HG02884 (cell line): ENCODE data around the gene CDC42SE2.
A peak's percentile ranks its signal among the peaks of the same experiment; 100 is the strongest.
"Not testable (repeated sequence)": the region's sequence is repeated elsewhere in the genome, so short reads cannot be mapped to it uniquely, and the experiment has no call there.

Source experiments
- ATAC-seq: cut with Tn5 transposase; IDR thresholded peaks from one replicate; pipeline ENCODE4 v1.9.1; 2021; ENCODE audit warnings: mild to moderate bottlenecking, moderate library complexity; ENCODE audit not compliant: unreplicated experiment

Gene CDC42SE2

DNA sequence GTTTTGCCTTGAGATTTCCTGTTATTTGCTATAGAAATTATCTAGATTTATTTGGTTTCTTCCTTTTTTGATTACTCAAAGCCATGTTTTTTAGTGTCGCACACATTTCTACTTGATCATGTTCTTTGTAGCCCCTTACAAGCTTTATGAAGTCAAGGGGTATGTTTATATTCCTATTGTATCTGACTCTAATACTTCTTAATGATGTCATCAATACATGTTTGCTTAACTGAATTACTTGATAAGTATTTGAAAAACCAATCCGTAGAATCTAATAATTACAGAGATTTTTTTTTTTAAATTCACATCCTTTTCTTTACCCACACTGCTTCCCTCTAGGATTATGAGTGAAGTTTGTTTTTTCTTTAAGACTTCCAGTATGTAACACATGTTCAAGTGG, 53.0 kb downstream of the CDC42SE2 start:
- ATAC-seq = no peak

DNA sequence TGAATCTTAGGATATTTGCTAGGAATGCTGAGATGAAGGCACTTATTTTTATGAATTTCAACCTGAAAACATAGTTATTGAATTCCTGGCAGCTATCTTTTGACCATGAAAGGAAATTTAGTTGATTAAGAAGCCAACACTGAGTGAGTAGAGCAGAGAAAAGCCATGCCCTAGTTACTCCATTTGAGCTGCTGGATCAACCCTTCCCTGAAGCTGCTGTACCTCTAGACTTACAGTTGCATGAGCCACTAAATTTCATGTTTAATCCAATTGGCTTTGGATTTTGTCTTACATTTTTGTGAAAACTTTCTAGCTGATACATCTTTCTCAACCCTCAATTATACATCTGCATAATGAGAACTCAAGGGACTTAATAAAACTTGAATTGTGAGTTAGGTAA, 54.6 kb downstream of the CDC42SE2 start:
- no peak for ATAC-seq

DNA sequence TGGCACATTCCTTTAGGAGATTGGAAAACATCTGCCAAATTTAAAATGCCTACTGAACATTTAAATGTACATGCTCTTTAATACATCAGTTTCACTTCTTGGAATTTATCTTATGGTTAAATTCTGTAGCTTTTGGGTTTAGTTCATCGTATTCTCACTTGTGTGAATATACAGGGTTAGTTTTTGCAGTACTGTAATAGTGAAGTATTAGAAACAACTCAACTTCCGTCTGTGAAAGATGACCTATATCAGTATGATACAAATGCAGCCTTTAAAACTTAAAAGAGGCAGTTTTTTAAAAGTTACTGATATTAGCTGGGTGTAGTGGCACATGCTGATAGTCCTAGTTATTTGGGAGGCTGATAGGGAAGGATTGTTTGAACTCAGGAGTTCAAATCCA, 57.2 kb downstream of the CDC42SE2 start:
- no peak for ATAC-seq

DNA sequence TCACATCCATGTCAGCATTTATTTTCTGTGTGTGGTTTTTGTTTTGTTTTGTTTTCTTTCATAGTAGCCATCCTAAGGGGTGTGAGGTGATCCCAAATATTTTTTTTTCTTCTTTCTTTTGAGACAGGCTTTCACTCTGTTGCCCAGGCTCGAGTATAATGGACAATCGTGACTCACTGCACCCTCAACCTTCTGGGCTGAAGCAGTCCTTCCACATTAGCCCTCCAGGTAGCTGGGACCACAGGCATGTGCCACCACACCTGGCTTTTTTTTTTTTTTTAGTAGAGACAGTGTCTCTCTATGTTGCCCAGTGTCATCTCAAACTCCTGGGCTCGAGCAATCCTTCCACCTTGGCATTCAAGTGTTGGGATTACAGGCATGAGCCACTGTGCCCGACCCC, 59.1 kb downstream of the CDC42SE2 start:
- ATAC-seq = no peak

DNA sequence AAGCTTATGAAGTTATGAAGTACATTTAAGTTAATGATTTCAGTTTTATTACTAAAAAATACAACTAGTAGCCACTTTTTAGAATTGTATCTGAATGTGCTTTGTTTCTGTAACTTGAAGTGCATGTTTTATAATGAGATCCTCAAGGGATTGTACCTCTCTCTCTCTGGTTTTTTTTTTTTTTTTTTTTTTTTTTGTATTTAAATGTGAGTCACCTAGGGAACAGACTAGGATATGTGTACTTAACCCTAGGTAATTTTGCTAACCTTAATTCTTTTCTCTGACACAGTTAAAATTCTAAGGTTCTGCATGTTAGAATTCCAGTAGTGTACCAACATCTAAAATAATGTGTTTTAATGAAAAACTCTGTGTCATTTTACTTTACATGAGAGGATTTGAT, 59.5 kb downstream of the CDC42SE2 start:
- no peak for ATAC-seq

DNA sequence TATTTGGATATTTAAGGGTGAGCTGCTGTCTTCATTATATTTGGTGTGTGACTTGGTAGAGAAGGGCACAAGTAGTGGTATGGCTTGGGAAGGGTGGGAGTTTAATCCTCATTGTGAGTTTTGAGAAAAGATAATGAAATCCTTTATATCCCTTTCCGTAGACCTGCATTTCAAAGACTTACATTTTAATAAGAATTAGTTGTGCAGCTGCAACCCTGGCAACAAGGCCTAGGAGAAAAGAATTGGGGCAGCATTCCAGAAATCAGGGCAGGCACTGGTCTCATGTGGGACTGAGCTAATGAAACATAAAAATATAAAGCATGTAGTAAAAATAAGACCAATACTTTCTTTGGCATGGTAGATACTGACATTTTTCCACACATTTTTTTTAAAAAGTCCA, 60.5 kb downstream of the CDC42SE2 start:
- ATAC-seq = no peak

DNA sequence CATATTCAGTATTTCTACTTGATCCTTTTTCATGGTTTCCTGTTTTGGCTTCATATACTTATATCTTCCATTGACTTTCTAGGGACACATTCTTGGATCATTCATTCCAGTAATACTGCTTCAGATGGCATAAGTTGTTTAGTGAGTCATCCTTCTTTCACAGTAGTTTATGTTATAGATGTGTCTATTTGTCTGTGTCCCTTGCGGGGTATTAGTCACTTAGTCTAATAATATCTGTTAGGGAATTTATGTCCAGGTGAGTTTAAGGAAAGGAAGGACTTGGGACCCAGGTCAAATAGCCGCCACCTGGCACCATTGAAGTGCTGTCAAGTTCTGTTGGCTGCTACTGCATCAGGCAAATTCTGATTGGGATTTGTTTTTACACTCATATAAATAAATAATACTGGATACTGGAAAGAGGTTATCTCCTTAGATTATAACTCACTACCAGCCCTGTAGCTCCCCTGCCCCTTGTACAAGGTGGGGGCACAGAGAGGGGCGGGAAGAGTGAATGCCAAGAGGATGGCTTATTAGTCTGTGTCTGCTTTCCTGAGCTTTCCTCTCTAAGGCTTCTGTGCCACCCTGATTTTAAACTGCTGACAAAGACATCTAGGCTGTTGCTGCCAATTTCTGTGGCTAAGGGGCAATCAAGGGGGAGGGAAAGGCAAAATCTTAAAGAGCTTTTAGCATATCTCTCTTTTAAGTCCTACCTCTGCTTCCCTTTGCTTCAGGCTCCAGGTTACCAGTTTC, 64.9 kb downstream of the CDC42SE2 start:
- peak; percentile 51 for ATAC-seq

DNA sequence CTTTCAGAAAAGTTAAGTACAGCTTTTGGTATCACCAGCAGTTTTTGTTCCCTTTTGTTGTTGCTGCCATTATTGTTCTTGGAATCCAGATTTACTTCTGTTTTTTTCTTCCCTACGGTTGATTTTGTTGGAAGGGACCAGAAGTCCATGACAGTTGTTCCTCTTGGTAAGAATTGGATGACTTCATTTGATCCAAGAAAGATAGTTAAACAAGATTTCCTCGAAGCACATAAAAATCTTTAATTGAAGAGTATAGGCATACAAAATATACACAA, 65.4 kb downstream of the CDC42SE2 start:
- no peak for ATAC-seq

DNA sequence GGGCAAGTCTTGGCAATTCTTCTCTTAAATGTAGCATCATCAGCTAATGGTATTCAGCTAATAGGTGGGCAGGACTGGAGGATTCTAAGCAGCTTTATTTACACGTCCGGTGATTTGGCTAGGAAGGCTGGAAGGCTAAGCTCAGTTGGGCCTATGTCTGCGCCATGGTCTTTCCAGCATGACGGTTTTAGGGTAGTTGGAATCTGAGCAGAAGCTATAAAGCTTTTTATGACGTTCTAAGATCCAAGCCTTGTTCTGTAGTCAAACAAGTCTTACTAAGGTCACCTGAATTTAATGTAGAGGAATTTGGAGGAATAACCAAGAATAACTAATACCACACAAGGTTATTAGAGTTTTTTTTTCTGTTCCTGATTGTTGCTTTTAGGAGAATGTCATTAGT, 66.2 kb downstream of the CDC42SE2 start:
- no peak for ATAC-seq

DNA sequence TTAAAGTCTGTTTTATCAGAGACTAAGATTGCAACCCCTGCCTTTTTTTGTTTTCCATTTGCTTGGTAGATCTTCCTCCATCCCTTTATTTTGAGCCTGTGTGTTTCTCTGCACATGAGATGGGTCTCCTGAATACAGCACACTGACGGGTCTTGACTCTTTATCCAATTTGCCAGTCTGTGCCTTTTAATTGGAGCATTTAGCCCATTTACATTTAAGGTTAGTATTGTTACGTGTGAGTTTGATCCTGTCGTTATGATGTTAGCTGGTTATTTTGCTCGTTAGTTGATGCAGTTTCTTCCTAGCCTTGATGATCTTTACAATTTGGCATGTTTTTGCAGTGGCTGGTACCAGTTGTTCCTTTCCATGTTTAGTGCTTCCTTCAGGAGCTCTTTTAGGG, 71.9 kb downstream of the CDC42SE2 start:
- not testable (repeated sequence) for ATAC-seq

DNA sequence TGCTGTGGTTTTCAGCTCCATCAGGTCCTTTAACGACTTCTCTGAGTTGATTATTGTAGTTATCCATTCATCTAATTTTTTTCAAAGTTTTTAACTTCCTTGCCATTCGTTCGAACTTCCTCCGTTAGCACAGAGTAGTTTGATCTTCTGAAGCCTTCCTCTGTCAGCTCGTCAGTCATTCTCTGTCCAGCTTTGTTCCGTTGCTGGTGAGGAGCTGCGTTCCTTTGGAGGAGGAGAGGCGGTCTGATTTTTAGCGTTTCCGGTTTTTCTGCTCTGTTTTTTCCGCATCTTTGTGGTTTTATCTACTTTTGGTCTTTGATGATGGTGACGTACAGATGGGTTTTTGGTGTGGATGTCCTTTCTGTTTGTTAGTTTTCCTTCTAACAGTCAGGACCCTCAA, 72.9 kb downstream of the CDC42SE2 start:
- not testable (repeated sequence) for ATAC-seq

DNA sequence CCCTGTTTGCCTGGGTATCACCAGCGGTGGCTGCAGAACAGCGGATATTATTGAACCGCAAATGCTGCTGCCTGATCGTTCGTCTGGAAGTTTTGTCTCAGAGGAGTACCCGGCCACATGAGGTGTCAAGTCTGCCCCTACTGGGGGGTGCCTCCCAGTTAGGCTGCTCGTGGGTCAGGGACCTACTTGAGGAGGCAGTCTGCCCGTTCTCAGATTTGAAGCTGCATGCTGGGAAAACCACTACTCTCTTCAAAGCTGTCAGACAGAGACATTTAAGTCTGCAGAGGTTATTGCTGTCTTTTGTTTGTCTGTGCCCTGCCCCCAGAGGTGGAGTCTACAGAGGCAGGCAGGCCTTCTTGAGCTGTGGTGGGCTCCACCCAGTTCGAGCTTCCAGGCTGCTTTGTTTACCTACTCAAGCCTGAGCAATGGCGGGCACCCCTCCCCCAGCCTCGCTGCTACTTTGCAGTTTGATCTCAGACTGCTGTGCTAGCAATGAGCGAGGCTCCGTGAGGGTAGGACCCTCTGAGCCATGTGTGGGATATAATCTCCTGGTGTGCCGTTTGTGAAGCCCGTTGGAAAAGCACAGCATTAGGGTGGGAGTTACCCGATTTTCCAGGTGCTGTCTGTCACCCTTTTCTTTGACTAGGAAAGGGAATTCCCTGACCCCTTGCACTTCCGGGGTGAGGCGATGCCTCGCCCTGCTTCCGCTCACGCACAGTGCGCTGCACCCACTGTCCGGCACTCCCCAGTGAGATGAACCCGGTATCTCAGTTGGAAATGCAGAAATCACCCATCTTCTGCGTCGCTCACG, 73.6 kb downstream of the CDC42SE2 start:
- not testable (repeated sequence) for ATAC-seq

DNA sequence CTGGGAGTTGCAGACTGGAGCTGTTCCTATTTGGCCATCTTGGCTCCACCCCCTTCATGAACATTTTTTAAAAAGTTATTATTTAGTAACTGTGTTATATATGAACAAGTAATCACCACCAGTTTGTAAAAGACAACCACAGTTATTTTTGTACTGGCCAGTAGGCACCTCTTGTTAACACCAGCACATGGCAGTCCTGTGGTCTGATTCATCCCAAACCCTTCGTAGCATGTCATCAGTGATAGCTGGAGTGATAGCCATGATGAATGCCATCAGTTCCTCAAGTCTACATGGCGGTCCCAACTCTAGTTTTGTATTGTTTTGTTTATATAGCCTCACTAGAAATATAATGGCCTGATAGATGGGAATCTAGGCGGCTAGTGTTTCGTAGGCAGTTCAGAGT, 74.2 kb downstream of the CDC42SE2 start:
- ATAC-seq = no peak

DNA sequence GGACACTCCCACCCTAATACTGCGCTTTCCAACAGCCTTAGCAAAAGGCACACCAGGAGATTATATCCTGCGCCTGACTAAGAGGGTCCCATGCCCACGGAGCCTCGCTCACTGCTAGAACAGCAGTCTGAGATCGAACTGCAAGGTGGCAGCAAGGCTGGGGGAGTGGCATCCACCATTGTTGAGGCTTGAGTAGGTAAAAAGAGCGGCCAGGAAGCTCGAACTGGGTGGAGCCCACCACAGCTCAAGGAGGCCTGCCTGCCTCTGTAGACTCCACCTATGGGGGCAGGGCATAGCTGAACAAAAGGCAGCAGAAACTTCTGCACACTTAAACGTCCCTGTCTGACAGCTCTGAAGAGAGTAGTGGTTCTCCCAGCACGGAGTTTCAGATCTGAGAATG, 80.4 kb downstream of the CDC42SE2 start:
- ATAC-seq = not testable (repeated sequence)

DNA sequence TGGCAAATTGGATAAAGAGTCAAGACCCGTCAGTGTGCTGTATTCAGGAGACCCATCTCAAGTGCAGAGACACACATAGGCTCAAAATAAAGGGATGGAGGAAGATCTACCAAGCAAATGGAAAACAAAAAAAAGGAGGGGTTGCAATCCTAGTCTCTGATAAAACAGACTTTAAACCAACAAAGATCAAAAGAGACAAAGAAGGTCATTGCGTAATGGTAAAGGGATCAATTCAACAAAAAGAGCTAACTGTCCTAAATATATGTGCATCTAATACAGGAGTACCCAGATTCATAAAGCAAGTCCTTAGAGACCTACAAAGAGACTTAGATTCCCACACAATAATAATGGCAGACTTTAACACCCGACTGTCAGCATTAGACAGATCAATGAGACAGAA, 82.4 kb downstream of the CDC42SE2 start:
- ATAC-seq = not testable (repeated sequence)

DNA sequence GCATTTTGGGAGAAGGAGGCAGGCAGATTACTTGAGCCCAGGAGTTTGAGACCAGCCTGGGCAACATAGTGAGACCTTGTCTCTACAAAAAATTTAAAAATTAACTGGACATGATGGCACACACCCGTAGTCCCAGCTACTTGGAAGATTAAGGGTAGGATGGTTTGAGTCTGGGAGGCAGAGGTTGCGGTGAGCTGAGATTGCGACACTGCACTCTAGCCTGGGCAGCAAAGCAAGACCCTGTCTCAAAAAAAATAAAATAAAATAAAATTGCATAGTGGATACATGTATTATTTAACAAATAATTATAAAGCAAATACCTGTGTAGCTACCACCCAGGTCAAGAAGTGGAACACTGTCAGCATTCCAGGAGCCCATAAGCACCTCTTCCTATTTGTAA, 90.1 kb downstream of the CDC42SE2 start:
- ATAC-seq = no peak

DNA sequence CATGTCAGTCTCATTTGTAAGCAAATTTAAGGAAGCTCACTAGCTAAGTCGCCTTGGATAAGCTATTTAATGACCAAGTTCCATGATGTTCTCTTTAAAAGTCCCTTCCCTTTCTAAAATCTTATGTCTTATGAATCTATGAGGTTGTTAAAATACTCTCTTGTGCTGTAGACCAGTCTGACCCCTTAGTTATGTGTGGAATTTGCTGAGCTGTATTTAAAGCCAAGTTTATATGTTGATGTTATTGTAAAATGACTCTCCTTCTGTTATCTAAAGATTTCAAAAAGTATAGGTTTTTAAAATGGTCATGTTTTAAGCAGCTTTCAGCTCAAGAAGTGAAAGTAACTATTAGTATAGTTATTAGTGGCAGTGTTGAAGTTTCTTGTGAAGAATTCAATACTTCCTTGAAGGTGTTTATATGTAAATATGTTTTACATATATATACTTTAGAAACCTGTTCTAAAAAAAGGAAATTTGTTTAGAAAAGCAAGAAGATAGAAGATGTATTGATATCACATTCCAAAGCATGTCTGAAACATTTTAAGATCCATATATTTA, 92.2 kb downstream of the CDC42SE2 start:
- ATAC-seq = peak; percentile 32

DNA sequence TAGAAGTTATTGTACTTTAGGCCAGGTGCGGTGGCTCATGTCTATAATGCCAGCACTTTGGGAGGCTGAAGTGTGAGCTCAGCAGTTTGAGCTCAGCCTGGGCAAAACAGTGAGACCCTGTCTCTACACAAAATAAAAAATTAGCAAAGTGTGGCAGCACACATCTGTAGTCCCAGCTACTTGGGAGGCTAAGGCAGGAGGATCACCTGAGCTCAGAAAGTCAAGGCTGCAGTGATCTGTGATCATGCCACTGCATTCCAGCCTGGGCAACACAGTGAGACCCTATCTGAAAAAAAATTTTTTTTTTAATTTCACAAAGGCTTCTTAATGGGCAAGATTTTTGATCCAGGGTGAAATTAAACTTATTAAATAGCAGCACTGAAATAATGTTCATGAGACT, 92.8 kb downstream of the CDC42SE2 start:
- ATAC-seq = no peak

DNA sequence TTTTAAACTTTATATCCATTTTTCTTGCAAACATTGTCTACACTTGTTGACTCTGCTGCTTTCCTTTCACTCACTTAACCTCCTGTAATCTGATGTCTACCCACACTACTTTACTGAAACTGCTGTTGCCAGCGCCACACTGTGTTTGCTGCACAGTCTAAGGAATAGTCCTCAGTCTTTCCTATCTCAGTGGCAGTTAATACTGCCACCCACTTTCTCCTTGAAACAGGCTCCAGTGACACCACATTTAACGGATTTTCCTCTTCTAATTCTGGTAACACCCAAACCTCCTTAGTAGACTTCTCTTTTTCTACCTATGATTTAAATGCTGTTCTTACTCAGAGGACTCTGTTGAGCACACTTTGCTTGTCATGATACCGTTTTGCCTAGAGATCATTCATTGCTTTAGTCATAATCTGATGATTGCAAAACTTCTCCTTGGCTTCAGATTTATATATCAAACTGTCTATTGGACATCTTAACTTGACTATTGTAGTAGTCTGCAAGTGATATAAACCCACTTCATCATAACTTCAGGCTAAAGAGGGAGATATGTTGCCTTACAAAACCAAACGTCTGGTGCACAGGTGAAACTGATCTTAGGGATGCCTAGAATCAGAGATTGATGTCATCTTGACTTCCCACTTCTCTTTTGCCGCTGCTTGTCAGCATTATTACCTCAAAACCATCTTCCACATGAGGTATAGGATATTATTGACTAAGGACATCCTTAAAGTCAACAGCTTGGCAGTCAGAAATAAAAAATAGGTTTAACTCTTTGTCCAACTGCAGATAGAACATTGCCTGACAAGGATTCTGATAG, 94.1 kb downstream of the CDC42SE2 start:
- ATAC-seq = peak; percentile 64

DNA sequence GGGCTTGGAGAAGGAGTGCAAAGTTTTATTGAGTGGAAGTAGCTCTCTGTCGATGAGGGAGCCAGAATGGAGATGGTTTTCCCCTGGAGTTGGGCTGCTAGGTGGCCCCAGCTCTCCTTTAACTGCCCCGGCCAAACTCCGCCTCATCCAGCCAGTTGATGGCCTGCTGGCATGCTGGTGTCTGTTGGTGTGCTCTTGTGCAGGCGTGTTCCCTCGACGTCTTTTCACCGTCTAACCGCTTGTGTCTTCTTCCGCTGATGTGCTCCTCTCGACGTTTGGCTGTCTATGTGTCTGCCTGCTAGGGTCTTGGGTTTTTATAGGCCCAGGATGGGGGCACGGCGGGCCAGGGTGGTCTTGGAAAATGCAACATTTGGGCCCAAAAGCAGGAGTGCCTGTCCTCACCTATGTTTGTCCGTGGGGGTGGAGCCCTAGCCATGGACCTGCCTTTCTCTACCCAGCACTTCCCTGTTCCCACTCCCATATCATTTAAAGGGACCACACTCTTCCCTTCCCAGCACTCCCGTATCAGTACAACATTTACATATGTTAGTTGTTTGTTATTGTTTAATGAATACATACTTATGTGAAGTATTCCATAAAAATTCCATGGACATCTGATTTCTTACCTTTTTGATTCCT, 97.9 kb downstream of the CDC42SE2 start:
- ATAC-seq = no peak
